ENCODE results near the gene ACAP3. TPM values are rescaled to one million over a fixed set of nuclear protein-coding genes. Genes with fewer than 3 reads are reported as not detected.

Gene ACAP3
- total RNA-seq, 1 donor from 2014 or later: 30.6 TPM

DNA sequence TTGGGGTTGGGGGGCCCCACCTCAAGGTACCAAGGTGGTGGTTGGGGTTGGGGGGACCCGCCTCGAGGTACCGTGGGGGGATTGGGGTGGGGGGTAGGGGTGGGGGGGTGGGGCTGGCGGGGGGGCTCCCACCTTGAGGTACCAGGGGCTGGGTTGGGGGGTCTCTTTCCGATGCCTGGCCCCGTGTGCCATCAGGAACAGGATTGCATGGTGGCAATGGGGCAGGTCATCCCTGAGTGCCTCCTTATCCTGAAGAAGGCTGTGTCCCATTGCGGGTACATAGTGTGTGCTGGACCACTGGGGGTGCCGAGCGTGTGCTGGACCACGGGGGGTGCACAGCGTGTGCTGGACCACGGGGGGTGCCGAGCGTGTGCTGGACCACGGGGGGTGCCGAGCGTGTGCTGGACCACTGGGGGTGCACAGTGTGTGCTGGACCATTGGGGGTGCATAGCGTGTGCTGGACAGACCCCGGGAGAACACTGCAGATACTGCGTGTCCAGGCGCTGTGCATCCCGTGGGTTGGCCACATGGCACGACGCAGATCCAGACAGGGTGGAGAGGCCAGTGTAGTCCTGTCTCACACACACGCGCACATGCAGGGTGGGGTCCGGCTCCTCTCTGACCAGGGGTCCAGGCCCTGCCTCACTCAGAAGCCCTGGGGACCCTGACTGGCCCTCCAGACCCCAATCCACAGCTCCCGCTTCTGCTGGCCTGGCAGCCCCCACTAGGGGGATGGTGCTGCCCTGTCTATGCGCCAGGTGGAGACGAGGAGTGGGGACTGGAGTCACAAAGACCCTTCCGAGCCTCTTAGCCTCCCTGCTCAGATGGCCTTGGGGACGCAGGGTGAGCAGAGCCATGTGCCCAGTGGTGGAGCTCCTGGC is 23.3 kb downstream of the ACAP3 start:
- no peak for DNase-seq

DNA sequence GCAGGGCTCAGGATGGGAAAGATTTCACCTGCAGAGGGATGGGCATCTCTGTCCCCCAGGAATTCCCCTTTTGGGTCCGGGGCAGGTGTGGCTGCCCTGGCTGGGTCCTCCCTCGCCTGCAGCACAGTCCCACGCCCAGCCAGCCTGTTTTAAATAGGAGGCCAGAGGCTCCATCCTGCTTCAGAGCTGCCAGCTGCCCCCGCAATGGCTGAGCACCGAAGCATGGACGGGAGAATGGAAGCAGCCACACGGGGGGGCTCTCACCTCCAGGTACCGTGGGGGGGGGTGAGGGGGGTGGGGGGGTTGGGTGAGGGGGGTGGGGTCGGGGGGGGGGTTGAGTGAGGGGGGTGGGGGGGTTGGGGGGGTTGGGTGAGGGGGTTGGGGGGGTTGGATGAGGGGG is 23.9 kb downstream of the ACAP3 start:
- DNase-seq: peak; percentile 36

DNA sequence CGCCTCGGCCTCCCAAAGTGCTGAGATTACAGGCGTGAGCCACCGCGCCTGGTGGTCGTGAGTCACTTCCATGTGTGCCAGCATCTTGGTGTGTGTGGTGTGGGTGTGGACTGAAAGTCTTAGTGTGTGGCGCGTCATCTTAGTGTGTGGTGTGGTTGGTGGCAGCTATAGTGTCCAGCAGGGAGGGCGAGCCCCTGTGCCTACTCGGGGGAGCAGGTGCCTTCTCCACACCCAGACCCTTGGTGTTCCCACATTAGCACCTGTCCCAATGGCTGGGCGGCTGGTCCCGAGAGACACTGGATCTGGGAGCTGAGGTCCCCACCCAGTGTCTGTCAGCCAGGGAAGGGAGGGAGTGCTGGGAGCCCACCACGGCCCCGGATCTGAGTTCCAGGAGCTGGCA is 24.7 kb downstream of the ACAP3 start:
- peak; percentile 39 for DNase-seq

DNA sequence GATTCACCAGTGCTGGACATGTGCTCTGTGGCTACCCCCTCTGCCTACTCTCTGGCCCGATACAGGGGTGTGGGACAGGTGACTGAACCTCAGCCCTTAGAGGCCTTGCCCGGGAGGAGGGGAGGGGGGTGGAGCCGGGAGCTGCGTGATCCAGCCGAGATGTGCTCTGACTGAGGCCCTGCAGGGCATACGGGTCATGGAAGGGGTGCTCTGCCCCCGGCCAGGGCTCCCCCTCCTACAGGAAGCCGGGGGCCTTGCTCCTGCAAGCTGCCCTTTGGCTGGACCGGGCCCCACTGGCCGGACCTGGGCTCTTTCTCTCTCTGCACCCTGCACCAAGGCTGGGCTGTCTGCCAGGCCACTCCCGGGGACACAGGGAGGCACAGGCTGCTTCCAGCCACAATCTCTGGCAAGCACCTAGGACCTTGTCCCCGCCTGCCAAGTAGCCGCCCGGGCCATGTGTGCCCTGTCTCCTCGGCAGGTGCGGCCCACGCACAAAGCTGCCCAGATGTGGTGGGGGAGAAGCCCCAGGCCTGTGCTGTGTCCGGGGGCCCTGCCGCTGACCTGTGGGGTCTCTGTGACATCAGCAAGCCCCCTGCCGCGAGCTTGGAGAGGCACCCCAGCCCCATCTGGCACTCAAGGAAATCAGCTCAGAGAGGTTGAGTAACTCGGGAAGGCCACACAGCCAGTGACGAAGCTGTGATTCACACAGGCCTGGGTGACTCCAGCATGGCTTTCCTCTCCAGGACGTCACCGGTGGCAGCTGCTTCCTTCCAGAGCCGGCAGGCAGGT is 26.0 kb downstream of the ACAP3 start:
- peak; percentile 78 for DNase-seq

DNA sequence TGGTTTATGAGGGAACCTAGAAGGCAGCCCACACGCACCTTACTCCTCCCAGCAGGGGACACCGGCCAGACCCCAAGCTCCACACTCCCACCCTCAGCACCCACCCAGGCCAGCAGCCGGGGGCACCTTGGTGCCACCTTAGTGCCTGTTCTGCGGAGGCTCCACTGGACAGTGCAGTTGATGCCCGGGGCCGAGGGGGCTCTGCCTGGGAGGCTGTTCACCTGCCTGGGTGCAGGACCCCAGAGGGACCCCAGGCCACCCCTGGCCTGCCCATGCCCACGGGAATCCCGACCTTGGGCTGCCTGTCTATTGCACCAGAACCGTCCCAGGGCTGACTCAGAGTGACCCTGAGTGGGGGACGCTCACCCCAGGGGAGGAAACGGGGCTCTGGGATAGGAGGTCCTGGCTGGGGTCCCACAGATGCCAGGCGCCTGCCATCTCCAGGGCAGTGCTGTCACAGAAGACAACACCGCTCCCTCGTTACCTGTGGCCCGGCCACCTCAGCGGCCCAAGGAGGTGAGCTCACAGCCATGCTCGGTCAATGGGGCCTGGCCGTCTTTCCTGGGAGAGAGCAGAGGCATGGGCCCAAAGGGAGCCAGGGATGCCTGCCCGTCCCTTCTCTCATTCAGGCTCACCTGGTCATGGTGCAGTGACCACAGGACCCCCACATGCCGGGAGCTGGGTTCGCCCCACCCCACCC is 26.8 kb downstream of the ACAP3 start:
- no peak for DNase-seq

DNA sequence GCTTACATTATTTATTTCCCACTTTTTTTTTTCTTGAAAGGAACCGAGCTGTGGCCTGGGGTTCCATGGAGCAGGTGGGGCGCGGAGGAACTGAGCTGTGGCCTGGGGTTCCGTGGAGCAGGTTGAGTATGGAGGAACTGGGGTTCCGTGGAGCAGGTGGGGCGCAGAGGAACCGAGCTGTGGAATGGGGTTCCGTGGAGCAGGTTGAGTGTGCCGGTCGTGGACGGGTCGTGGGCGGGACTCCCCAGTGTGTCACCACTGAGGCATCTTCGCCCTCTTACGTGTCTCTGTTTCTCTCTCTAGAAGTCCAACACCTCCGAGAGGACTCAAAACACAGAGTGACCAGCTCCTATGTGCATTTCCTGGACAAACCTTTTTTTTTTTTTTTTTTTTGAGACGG is 28.7 kb downstream of the ACAP3 start:
- DNase-seq: no peak

DNA sequence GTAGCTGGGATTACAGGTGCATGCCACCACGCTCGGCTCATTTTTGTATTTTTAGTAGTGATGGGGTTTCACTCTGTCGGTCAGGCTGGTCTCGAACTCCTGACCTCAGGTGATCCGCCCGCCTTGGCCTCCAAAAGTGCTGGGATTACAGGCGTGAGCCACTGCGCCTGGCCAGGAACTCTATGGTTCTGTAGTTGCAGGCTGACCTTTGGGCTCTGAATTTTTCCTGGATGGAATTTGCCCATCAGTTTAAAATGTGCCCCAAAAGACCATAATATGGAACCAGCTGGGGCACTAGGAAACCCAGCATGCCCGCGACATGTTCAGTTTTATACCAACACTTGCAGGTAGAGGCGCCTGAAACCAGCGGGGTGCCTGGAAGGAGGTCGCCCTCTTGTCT is 29.1 kb downstream of the ACAP3 start:
- no peak for DNase-seq

DNA sequence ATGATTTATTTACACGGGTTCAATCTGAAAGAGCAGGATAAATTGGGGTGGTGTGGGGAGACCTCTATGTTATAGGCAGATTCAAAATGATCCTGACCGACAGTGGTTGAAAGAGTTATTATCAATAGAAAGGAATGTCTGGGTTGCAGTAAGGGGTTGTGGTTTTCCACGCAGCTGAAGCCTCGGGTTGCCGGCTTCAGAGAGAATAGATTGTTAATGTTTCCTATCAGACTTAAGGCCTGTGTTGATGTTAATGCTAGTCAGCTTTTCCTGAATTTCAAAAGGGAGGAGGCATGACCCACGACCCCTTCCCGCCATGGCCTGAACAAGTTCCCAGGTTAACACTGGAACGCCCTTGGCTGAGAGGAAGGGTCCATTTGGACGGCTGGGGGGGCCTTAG is 31.9 kb downstream of the ACAP3 start:
- DNase-seq: no peak

DNA sequence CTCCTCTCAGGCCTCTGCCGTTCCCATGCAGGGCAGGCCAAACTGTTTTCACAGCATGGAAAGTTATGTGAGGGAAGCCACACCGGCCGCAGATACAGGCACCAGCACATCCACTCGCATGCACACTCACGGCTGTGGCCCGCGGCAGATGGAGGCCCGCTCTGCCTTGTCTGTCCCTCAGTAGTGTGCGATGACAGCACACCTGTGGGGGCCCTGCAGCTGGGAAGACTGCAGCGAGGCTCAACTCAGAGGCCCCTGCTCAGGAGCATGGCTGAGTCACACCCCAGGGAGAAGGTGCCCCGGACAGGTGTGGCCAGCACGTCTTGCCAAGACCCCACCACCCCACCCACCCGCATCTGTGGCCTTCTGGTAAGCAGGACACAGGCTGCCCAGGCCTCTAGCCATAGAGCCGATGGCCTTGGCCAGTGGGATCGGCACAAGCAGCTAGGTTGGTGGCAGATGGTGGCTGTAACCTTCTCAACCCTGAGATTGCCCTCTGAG is 32.7 kb downstream of the ACAP3 start:
- DNase-seq: no peak

DNA sequence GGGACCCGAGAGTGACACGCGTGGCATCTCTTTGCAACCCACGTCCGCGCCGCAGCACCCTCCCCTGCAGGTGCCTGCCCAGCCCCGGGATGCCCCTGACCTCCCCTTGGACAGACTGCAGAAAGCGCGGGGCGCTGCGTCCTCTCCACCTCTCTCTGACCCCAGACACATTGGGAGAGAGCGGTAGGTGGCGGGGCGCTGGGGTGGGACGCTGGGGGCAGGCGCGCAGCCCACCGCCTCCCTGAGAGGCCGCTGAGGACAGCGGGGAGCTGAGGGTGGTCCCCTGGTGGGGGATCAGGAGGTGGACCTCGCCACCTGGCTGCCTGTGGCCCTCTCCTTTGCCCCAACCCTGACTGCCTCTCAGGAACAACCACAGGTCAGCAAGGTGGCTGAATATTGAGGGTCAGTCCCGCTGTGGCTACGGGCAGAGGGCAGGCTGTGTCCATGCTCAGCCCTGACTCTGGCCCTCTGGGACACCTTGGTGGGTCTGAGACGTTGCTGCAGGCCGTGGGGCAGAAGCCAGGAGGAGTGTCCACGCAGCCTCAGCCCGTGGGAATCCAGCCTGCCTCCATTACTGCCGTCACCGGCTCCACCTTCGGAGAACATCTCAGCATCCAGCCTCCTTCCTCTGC is 33.3 kb downstream of the ACAP3 start:
- no peak for DNase-seq

DNA sequence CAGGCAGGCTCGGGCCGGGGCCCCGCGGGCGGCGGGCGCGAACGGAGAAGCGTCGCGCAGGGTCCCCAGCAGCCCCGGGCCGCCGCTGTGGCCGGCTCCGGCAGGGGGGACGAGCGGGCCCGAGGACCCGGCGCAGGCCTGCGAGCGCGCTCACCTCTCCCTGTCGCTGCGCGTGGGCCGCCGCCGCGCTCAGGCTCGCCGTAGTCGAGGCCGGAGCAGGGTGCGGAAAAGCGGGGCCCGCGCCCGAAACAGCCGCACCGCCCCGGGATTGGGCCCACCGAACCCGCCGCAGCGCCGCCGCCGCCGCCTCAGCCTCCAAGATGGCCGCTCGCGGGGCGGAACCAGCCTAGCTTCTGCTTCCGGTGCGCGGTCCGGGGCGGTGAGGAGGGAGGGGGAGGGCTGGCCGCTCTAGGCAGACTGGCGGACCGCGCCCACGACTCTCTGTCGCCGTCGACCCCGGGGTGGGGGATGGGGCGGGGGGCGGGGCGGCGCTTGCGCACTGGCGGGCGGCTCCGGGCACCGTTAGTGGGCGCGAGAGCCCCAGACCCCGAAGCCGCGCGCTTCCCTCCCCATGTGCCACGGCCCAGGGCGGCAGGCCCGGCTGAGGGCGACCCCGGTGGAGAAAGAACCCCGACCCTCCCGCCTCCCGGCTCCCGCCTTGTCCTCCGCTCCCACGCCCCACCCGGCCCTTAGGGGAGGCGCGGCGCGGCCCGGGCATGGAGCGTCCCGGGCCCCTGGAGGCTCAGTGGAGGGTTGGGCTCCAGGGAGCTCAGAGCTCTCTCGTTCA is 34.0 kb downstream of the ACAP3 start, which contains the start of gene UBE2J2:
Gene UBE2J2, minus strand, starts transcription at position 343 of the 787 bp plus-strand sequence. CDS start 5,862 bp downstream, outside the sequence.
- DNase-seq: peak; percentile 96

DNA sequence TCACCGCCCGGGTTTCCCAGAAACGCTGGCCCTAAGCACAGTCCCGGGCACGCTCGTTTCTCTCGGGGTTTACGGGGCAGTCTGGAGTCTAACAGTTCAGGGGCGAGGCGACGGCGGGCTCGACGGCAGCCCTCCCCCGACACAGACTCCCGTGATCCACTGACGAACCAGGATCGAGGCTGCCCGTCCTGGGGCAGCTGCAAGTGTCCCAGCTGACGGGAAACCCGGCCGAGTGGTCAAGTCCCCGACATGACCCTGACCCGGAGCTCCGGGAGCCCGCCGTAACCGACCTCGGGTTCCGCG is 34.6 kb downstream of the ACAP3 start:
- DNase-seq: peak; percentile 53

DNA sequence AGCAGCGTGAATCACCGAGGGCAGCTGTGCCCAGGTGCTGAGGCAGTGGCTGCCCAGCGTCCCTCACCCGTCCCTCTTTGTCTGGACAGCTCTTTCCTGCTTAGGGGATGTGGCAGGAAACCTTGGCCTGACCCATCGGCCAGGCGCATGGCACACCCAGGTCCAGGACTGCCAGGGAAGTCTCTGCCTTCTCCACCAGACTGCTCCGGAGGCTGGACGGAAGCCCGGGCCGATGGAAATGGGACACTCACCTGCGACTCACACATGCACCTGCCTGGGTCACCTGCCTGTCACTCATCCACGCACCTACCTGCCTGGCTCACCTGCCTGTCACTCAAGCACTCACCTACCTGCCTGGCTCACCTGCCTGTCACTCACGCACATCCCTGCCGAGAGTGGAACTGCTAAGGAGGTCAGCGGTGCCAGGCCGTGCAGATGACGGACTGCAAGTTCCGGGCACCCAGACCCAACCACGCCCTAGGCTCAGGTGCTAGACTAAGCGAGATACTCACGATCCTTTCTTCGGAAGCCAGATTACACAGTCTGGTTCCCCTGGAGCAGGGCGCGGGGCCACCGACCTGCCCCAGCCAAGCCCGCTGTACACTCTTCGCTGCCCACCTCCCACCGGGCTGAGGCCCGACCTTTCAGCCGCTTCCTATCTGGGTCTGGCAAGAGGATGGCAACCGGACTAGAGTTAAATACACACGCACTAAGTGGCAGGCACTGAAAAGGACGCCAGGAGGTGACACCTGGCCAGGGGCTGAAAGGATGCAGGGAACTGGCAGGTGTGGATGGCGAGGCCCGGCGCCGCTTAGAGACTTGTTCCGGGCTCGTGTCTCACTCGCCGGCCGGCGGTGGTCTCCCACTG is 35.2 kb downstream of the ACAP3 start:
- DNase-seq: peak; percentile 64

DNA sequence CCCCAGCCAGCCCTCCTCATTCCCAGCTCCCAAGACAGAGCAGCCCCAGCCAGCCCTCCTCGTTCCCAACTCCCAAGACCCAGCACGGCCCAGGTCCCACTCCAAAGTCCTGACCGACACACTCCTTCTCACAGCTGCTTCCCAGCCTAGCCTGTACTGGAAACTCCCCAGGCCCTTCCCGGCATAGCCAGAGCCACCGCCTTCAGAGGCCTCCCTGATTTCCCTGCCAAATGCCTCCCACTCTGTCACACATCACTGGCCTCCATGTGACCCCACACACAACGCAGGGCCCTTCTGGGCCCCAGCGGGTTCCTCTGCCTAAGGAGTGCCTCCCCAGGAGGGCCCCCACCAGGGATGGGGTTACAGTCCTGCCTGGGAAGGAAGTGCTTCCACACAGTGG is 36.9 kb downstream of the ACAP3 start:
- no peak for DNase-seq

DNA sequence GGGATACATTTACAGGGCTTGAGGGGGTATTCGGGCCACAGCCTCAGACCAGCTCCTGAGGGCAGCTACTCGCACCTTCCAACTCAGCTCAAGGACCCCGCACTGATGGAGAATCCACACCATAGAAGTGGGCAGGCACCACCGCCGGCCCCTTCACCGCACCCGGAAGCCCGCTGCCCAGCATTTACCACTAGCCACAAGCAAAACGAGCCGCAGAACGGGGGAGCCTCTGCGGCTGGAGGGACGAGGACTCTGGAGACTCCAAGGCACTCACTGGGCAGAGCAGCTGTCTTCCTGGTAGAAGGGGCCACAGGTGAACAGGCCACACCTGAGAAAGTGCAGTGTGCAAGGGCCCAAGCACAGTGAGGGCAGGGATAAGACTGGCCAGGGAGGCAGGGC is 39.4 kb downstream of the ACAP3 start:
- no peak for DNase-seq

DNA sequence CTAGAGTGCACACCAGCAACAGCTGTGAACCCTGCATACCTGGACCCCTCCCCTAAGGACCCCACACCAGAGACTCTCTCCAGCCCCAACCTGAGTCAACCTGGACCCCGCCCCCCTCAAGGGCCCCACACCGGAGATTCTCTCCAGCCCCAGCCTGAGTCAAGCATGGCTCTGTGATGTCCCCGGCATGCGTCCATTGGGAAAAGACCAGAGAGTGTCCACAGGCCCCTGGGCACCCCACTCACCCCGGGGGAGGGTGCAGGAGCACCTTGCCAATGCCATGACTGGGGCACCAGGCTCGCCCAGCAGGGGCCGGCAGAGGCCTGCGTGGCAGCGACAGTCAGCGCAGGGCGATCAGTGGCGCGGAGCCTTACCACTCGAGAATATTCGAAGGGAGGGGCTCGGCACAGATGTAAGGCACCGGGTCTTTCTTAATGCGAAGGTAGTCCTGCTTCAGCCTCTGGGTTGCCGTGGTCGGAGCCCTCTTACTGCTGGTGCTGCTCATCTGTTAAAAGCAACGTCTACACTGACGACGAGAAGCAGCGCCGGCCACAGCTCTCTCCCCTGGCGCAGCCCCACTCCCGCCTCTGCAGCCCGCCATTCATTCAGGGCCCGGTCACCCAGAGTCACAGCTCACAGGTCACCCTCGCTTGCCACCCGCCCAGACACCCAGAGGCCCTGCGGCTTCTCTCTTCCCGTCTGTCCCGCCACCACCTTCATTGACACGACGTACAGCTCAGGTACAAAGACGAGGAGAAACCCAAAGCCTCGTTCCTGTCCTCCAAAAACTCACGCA is 40.0 kb downstream of the ACAP3 start:
- no peak for DNase-seq

DNA sequence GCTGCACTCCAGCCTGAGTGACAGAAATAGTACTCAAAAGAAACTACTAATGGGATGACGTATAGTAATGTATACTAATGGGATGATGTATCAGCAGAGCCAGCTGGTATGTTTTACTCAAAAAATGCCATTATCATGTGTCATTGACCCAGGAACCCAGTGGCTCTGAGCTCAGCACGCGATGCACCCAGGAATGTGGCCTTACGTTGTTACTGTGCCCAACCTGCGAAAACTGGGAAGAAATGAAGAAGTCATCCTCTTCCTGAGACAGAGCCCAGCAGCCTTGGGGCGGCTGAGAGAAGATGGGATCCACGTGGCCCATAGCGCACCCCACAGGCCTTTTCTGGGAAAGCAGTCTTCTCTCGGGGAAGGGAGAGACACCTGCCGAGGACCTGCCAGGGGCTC is 42.9 kb downstream of the ACAP3 start:
- DNase-seq: peak; percentile 62

DNA sequence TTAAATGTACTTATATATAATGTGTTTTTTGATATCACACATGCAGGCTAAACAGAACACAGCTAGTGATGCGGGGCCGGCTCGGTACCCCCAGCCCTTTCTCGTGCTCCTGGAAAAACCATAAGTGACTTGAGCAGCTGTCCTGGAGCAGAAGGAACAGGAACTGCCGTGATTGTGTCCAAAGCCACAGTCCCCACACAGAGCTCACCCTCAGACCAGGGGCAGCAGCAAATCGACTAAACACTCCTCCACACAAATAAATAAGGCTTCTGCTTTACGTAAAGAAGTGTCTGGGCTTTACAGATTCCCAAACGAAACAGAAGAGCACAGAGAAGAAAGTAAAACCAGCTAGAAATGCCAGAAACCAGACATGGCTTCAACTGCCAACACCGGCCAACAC is 43.7 kb downstream of the ACAP3 start:
- DNase-seq: no peak

DNA sequence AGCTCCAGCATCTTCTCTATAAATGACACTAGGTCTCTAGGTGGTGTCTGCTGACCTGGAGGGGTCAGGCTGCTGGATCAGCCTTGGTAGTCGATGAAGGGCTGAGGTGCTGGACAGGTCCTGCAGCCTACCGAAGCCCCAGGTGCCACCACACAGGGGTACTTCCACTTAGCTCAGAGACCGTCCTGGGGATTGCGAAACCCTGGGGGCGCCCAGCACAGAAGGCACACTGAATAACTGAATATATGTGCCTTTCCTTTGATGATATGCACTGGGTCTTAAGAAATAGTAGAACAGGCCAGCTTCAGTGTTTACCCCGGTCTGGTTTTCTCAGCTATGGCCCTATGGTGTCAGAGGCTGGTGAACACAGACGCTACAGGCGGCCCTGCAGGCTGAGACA is 45.0 kb downstream of the ACAP3 start:
- no peak for DNase-seq

DNA sequence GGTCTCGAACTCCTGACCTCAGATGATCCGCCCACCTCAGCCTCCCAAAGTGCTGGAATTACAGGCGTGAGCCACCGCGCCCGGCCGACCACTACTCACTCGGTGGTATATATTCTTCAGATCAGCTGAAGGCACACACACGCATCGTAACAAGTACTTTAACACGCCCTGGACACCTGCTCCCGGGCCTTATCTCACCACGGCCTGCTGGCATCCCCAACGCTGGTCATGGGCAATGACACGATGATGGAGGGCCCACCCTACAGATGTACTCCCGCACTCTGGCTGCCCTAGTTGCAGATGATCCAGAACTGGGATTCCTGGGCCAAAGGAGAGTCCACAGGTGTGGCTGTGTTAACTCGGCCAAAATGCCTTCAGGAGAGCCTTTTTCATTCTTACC is 45.7 kb downstream of the ACAP3 start:
- DNase-seq: no peak
